ENCODE measurements around the gene KL.

KL gene

GRCh38 chr13:33003458-33004019, 12.7 kb upstream of the KL start:
- DNase-seq (ENCODE audit: low read depth in 3 of 3, low spot score in 1 of 3), result no peak

- no peak for DNase-seq (ENCODE audit: low read depth in 3 of 3, low spot score in 1 of 3)
Measured at GRCh38 chr13:33004511-33004910, 11.7 kb upstream of the KL start.

GRCh38 chr13:33006134-33006533, 10.1 kb upstream of the KL start:
- no peak for DNase-seq (ENCODE audit: low read depth in 3 of 3, low spot score in 1 of 3)

- no peak for DNase-seq (ENCODE audit: low read depth in 3 of 3, low spot score in 1 of 3)
Measured at GRCh38 chr13:33006638-33007037, 9.6 kb upstream of the KL start.

- DNase-seq (ENCODE audit: low read depth in 3 of 3, low spot score in 1 of 3), result no peak
Measured at GRCh38 chr13:33007237-33007636, 9.0 kb upstream of the KL start.

- no peak for DNase-seq (ENCODE audit: low read depth in 3 of 3, low spot score in 1 of 3)
Measured at GRCh38 chr13:33007950-33008349, 8.3 kb upstream of the KL start.

GRCh38 chr13:33008946-33009722, 7.1 kb upstream of the KL start:
- no peak for DNase-seq (ENCODE audit: low read depth in 3 of 3, low spot score in 1 of 3)

GRCh38 chr13:33011828-33012470, 4.3 kb upstream of the KL start:
- DNase-seq (ENCODE audit: low read depth in 3 of 3, low spot score in 1 of 3), result no peak

- no peak for DNase-seq (ENCODE audit: low read depth in 3 of 3, low spot score in 1 of 3)
Measured at GRCh38 chr13:33014291-33014690, 1.9 kb upstream of the KL start.

GRCh38 chr13:33015241-33015668, 968 bp upstream of the KL start:
- DNase-seq (ENCODE audit: low read depth in 3 of 3, low spot score in 1 of 3), result no peak

- no peak for DNase-seq (ENCODE audit: low read depth in 3 of 3, low spot score in 1 of 3)
Measured at GRCh38 chr13:33015791-33016323, 366 bp upstream of the KL start.

- no peak for DNase-seq (ENCODE audit: low read depth in 3 of 3, low spot score in 1 of 3)
Measured at GRCh38 chr13:33017323-33017929, 1.2 kb downstream of the KL start.

GRCh38 chr13:33018886-33019285, 2.7 kb downstream of the KL start:
- no peak for DNase-seq (ENCODE audit: low read depth in 3 of 3, low spot score in 1 of 3)

GRCh38 chr13:33022986-33023385, 6.8 kb downstream of the KL start:
- no peak for DNase-seq (ENCODE audit: low read depth in 3 of 3, low spot score in 1 of 3)

GRCh38 chr13:33025220-33025744, 9.1 kb downstream of the KL start:
- DNase-seq (ENCODE audit: low read depth in 3 of 3, low spot score in 1 of 3), result no peak

- no peak for DNase-seq (ENCODE audit: low read depth in 3 of 3, low spot score in 1 of 3)
Measured at GRCh38 chr13:33026489-33027152, 10.4 kb downstream of the KL start.

- DNase-seq (ENCODE audit: low read depth in 3 of 3, low spot score in 1 of 3), result no peak
Measured at GRCh38 chr13:33028620-33029019, 12.4 kb downstream of the KL start.

GRCh38 chr13:33031277-33031676, 15.1 kb downstream of the KL start:
- no peak for DNase-seq (ENCODE audit: low read depth in 3 of 3, low spot score in 1 of 3)

GRCh38 chr13:33032037-33032625, 15.9 kb downstream of the KL start:
- no peak for DNase-seq (ENCODE audit: low read depth in 3 of 3, low spot score in 1 of 3)

- DNase-seq (ENCODE audit: low read depth in 3 of 3, low spot score in 1 of 3), result no peak
Measured at GRCh38 chr13:33033051-33033812, 17.0 kb downstream of the KL start.

Measured in stimulated activated CD4-positive, alpha-beta T cell treated with anti-CD3 and anti-CD28 coated beads, TNF-alpha, amount 100 ng/mL, for 1 hour (primary cell).